NCI-H187 treated with DMSO at 0.1 percent for 48 hours (cell line): ENCODE measurements around the gene NKIRAS2.

ENCODE experiments used
- DNase-seq: peaks from one replicate; lab custom pipeline; 2025; lab: John Stamatoyannopoulos, UW

Gene NKIRAS2

DNA sequence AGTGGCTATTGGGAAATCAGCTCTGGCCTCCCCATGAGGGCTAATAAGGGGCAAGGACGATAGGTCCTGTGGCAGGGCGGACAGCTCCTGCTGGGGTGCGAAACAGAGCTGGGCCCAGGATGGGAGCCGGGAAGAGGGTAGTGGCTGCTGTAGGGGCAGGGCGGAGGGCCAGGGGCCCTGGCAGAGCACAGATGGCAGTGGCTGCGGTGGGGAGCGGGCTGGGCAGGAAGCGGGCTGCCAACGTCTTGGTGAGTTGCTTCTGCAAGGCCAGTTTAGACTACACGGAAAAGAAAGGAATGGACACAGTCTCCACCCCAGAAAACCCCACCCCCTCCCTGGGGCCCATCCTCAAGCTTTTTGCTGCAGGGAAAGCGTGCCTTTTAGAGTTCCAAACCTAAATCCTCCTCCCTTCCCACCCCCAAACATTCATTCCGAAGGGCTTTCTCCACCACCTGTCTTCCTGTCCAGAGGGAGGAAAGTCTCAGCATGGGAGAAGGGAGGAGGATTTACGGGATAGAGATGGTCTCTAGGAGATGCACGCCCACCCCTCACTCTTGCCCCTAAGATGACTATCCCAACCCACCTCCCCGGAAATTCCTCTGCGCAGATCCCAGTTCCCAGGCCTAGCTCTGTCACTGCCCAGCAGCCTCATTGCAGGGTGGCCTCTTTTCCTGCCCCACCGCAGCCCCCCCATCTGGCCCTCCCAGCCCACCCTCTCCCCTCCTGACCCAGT lies 7.1 kb downstream of the NKIRAS2 start:
- DNase-seq = no peak

DNA sequence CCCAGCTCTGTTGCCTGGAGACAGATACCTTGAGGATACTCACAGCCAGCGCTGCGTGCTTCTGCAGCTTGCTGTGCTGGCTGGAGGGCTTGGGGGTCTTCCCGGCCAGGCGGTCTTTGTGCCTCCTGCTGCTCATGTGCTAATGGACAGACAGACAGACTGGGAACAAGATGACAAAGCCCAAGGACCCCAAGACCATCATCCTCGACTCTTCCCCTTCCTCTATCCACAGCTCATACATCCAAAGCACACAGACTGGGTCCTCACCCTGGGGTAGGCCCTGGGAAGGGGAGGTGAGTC lies 7.7 kb downstream of the NKIRAS2 start:
- DNase-seq = no peak

DNA sequence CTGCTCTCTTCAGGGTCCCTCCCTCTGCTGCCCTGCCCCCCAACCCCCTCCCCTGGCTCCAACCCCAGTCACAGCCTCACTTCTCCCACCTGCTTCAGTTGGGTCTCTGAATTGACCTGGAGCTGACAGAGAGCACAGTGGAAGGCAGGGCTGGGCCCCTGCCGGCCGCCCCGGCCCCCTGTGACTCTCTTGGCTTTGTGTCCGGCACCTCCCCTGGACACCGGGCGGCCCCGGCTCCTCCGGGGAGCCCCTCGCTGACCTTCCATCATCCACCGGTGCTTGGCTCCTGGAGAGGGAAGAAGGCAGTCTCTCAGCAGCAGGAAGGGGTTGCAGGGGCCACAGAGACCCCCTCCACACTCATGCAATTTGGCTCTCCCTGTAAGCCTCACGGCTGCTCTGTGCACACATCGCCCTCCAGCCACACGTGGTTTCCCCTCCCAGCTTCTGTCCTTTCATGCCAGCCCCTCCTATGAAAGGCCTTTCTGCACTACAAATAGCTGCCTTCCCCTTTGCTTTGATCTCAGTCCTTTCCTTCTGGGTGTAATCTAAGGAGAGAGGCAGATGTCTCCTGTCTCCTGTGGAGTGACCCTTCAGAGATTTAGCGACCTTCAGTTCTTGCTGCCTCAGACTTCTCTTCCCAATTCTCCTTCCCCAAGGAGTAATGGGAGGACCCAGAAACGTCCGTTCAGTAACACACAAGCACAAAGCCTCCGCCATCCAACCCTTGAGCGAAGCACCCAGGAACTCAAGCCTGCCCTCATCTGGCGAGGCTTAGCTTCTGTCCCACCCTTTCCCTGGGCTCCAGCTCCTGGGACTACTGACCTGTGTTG lies 8.3 kb downstream of the NKIRAS2 start:
- no peak for DNase-seq

DNA sequence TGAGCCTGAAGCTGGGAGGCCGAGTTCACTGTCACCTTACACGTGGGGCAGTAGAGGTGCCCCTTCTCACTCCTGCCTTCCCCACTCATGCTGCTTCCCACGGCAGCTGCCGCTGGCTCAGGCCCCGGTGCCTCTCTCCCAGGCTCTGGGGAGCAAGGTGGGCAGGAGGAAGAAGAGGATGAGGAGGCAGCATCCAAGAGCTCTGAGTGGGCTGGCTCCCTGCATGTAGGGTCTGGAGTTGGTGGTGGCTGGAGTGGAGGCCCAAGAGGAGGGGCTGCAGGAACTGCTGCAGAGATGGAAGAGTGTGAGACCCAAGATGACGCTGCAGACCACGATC lies 8.9 kb downstream of the NKIRAS2 start:
- DNase-seq = no peak

DNA sequence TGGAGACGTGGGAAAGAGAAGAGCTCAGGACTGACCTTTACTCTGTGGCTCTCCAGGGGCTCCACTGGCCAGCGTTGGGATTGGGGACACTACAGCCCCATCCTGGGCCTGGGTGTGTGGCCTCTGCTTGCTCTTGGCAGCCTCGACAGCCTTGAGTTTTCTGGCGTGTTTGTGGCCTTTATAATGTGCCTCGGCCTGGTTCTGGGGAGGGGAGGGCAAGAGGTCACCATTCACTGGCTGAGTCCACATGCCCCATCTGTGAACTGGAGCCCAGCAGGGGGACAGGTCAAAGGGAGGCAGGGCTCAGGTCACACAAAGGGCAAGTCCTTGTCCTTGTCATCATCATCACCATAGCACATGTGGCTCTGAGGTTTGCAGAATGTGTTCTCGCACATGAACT lies 11.7 kb downstream of the NKIRAS2 start:
- no peak for DNase-seq

DNA sequence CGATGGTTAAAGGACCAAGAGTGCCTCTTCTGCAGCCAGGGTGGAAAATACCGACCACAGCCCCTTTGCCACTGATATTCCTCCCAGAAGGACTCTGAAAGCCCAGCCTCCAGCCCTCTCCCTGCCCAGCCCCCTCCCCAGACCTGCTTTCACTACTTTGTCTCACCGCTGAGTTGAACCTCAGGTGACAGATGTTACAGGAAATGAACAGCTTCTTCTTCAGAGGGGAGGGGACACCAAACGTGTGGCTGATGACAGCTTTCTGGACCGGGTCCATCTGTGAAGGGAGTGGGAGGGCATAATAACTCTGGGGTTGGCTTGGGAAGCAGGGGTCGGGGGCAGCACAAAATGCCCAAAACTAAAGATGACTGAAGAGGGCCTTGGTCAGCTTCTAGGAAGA lies 14.2 kb downstream of the NKIRAS2 start:
- no peak for DNase-seq

DNA sequence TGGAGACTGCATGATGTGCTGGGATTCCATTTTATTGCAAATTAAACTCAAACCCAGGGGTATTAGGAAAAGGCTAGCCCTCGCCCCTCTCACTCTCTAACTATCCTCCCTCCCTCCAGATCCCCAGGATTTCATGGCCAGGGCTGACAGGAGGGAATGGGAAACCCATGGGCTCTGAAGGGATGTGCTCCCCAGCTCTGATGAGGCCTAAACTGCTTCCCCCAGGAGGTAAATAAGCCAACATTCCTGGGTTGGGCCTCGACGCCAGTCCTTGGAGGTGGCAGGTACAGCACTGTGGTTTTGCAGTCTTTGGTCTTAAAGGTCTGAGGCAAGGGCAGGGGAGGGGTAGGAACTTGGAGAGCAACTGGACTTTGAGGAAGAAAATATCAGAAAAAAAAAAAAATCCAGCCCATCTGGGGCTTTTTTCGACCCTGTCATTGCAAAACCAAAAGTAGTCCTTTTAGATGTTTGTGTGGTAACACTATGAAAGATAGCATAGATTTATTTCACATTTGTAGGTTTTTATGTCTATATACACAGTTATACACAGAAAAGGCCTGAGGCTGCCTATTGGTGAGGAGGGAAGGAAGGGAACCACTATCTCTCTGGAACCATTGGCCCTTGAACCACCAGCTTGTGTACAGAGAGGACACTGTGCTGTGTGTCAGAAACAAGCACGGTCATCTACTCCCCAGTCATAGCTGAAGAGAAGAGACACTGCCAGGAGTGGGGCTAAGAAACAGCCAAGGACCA lies 18.5 kb downstream of the NKIRAS2 start:
- no peak for DNase-seq

DNA sequence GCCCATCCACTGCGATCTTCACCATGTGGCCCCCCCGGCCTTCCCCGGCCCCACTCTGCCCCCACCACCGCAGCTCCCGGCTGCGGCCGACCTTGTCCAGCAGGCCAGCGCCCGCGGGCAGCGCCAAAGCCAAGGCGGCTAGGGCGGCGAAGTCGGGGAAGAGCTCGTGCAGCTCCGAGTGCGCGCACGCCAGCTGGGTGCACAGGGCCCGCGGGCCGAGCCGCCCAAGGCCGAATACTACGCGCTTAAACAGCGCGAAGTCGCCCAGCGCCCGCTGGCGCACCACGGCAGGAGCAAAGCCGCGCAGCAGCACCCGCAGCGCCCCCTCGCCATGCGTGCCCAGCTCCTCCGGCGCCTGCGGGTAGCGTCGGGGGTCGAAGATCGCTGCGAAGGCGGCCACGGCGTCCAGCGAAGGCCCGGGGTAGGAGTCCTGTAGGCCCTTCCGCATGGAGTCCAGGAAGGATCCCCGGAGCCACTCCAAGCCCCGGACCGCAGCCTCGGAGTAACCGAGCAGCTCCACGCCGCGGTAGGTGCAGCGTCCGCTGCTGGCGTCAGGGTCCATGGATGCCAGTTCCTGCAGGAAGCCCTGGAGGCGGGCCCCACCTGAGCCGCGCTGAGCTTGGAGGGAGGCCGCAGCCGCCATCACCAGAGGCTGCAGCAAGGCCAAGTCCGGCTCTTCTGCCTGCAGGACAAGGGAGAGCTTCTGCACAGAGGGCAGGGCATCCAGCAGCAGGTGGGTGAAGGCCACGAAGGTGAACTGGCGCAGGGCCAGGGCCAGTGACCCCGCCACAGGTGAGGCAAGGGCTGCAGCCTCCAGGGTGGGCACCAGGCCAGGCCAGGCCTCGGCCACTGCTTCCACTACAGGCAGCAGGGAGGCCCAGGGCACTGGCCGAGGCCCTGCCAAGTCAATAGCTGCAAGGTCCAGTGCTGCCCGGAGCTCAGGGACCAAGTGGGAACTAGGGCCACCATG lies 20.2 kb downstream of the NKIRAS2 start:
- no peak for DNase-seq

DNA sequence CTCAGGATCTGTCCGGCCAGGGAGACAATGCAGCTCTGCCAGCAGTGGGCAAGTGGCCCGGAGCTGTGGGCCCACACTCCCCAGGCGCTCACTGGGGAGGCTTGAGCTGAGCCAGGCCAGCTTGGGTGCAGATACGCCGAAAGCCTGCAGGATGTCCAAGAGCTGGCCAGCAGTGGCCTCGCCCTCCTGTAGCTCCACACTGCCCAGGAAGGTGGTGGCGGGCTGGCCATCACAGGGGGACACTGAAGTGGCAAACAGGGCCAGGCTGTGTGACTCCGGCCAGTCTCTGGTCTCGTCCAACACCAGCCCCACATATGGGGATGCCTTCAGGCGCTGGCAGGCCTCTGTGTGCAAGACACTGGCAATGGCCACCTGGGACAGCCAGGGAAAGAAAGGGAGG lies 20.9 kb downstream of the NKIRAS2 start:
- no peak for DNase-seq

DNA sequence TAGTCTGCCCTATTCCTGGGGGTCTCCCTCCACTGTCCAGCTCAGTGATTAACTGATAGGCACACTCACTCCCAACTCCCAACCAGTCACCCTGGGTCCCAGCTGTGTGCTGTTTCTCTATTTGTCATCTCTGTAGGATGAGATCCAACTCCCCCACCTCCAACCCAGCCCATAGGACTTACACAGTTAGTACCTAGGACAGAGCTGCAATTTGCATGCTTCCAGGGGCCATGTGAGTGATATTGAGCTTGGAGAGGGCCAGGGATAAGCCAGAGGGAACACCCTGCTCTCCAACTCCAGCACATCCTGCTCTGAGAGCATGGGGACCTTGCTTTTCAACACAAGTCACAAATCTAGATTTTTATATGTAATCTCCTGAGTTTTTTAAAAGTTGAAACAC lies 21.7 kb downstream of the NKIRAS2 start:
- DNase-seq = no peak

DNA sequence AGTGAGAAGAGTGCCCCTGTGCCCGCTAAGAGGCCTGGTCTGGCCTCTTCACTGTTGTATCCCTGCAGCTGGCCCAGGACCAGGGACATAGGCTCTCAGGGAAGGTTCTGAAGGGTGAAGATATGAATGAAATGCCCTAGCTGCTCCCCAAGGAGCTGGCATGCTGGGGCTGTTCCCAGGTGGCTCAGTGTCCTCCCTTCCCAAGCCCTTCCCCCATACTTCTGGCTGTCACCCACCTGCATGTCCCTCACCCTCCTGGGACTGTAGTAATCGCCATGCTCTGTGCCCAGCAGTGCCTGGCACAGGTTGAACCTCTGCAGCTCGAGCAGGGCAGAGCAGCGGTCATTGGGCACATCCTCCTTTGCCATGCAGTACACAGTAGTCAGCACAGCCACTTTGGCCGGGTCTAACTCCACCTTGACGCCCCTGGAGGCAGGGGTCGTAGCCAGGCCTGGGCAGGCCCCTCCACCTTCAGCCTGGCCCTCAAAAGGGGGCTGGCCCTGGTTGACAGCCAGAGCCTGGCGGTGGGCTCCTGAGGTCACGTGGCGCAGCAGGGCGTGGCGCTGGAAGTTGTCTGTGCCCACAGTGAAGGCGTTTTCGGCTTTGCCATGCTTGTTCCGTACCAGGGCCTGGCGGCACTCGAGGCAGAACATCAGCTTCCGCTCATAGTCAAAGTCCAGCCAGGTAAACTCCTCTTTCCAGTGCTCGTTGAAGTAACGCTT lies 22.9 kb downstream of the NKIRAS2 start:
- no peak for DNase-seq

DNA sequence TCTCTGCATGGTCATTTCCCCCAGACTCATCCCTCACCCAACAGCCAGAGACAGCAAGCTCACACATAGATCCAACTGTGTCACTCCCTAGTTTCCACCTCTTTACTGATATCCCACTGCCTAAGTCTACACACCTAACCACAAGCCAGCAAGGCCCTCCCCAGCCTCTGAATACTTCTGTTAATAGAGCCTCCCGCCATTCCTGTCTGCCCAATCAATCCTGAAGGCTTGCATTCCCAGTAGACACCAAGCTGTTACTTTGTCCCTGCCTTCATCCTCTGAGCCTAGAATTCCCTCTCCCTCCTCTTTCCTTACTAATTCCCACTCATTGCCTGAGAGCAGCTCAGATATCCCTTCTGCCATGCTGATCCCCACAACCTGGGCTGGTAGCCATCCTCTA lies 25.8 kb downstream of the NKIRAS2 start:
- no peak for DNase-seq

DNA sequence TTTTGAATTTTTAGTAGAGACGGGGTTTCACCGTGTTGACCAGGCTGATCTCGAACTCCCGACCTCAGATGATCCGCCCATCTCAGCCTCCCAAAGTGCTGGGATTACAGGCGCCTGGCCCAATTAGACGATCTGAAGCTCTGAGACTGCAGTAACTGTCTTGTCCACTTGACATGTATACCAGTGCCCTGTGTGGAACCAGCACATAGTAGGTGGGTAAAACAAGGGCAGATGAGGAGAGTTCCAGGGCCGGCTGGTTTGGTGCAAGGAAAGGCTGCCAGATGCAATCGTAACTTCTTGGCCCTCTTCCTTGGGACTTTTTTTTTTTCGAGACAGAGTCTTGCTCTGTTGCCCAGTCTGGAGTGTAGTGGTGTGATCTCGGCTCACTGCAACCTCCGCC lies 27.5 kb downstream of the NKIRAS2 start:
- no peak for DNase-seq

DNA sequence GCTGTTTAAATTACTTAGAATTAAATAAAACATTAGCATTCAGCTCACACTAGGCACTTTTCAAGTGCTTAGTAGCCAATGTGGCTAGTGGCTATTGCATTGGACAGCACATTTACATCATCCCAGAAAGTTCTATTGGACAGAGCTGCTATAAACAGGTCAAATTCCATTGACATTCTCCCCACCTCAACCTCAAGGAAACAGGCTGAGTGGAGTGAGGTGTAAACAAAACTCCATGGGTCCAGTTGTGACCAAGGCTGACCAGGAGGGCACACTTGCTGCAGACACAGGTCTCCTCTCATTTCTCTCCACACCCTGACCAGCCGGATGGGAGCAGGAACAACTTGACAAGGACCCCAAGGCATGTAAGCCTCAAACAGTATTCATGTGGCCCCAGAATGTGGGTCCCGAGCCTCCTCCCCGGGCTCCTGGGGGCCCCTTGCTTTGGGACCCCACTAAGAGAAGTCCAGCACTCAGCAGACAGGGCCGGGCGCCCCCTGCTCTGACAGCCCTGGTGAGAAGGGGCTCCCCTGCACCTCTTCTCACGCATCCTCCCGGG lies 30.0 kb downstream of the NKIRAS2 start:
- no peak for DNase-seq

DNA sequence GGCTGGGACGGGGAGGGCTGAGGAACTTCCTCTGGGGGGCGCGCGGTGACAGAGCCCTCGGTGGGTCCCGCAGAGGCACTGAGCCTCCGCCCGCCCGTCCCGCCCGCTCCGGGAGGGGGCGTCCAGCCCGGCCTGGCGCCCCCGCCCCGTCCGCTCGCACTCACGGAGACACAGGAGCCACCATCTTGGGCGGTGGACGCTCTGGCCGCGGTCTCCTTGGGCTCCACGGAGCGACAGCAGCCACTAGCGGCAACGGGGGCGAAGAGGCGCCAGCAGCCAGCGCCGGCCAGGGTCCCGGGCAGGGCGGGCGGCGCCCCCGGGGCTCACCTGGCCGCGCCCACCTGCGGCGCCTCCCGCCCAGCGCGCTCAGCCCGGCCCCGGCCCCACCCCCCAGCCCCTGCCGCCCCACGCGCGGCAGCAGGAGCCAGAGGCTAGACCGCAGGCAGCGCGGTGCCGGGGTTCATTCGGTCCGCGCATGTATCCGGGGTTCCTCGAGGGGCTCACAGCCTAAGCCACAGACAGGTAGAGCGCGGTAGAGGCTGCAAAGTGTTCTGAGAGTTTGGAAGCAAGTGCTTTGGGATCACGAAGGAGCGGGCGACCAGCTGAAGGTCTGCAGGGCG lies 30.6 kb downstream of the NKIRAS2 start, which contains the start of gene C17orf113:
Gene C17orf113 (minus strand): TSS at position 209 of the 620 bp plus-strand sequence. CDS start 7,225 bp downstream, outside the sequence.
- DNase-seq = no peak

DNA sequence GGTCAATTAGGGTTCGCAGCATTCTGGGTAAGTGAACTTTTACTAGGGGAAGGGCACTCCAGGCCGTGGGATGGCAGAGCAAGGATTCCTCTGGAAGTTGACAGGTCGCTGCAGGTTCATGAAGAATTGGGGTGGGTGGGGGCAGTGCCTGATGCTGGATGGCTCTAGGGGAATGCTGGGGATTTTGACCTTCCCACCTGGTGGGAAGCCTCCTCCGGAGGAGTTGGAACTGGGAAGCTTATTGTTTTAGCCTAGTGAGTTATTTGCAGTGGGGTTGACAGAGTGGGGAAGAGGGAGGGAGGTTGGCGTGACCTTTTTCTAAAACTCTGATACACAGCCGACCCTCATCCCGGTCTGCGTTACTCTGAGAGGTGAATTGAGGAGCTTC lies 31.1 kb downstream of the NKIRAS2 start:
- no peak for DNase-seq

DNA sequence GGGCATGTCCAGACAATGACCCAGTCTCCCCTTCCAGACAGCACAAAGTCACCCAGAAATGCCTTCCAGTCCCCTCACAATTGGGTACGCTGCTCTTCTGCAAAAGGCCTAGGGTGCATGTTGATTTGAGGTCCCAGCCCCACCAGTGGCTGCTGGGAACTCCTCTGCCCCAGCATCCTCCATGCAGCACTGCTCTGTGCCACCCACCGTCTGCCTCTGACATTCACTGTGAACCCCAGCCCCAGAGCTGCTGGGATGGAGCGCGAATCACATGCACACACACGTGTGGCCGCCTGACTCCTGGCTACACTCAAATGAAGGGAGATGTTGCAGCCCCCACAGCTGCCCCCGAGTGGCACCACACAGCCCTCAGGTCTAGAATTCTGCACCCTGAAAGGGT lies 31.8 kb downstream of the NKIRAS2 start:
- DNase-seq = no peak

DNA sequence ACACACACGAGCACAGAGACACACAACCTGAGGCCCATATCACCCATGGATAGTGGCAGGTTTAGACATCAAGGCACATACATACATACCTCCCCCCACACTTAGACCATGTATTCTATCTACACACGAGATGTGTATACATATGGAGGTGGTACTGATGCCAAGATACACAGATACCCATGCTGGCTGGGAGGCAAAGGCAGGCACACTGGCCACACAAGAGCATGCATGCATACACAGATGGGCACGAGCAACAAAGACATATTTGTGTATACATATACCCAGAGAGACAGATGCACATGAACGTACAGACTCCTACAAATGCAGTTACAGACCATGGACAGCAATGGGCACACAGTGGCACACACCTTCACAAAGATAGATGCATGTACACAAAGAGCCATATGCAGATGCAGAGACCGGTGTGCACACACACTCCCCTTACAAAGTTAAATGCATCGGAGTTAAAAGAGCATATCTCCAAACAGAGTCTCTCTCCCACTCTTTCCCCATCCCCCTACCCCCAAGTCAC lies 32.5 kb downstream of the NKIRAS2 start:
- DNase-seq = no peak

DNA sequence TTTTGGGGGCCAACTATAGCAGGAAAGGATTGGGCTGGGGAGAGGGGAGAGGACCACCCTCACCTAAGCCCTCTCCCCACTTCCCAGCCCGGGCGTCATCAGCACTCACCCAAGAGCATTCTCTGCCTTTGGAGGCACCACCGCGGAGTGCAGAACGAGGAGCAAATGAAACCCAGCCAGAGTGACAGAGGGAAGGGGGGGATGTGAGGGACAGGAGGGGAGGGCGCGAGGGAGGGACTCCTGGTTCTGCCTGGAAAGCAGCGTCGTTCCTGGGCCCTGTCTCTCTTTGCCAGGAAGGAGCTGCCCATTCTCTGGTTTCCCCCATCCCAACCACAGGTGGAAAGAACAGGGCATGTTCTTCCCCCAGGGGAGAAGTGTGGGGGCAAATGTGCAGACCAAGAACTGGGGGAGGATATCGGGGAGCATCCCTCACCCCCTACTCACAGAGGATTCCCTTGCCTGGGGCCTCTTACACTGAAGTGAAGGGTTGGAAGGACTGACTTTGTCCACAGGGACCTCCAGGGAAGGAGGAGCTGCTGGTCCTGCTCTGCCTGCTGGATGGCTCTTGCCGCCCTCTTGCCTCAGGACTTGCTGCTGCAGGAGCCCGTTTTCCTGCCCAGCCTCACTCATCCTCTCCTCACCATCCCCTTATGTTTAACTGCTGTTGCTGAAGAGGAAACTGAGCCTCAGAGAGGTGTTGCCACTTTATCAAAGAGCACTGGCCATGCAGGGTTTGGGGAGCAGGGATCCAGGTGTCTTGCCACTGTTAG lies 34.0 kb downstream of the NKIRAS2 start:
- no peak for DNase-seq
